A549 (cell line): ENCODE measurements around the gene KCNJ11.

Experiments
- CTCF ChIP-seq: fragments of >200 bp; sonication (Bioruptor Twin); formaldehyde crosslinking; IDR thresholded peaks from 3 replicates; pipeline ENCODE4 v1.5.1; 2016
- JUNB ChIP-seq: fragments of >200 bp; sonication (Bioruptor Twin); formaldehyde crosslinking; IDR thresholded peaks from 2 replicates; pipeline ENCODE4 v1.6.1; 2016
- RAD21 ChIP-seq, 2 experiments: fragments of >200 bp in 1 of 2; sonication (Bioruptor Twin) in 1 of 2; formaldehyde crosslinking in 1 of 2; IDR thresholded peaks in 1 of 2; conservative IDR thresholded peaks in 1 of 2; 2 replicates in 1 of 2; 3 replicates in 1 of 2; pipeline ENCODE4 v1.6.1; 2012 to 2018; ENCODE audit warnings: inconsistent platforms in 1 of 2
- SMC3 ChIP-seq: fragments of >200 bp; sonication (Bioruptor Twin); formaldehyde crosslinking; IDR thresholded peaks from 3 replicates; pipeline ENCODE4 v1.6.1; 2018; ENCODE audit warnings: inconsistent platforms
- USF2 ChIP-seq: fragments of 450-650 bp; IDR thresholded peaks from 2 replicates; pipeline ENCODE4 v1.6.1; 2014; ENCODE audit warnings: antibody characterized with exemption

- TF ChIP-seq CTCF, result no peak
- TF ChIP-seq SMC3, result no peak
- no peak for TF ChIP-seq RAD21 (conservative IDR thresholded peaks at IDR 0.05 in 1 of 2, IDR thresholded peaks at IDR 0.05 in 1 of 2)
- TF ChIP-seq JUNB, result no peak
- no peak for TF ChIP-seq USF2
Measured at GRCh38 chr11:17400048-17400775, 11.8 kb upstream of the KCNJ11 start.
